GM12892 (cell line): ENCODE data around the gene LEMD2.

ENCODE experiments used
- POLR2A ChIP-seq: IDR thresholded peaks from 2 replicates; pipeline ENCODE4 v1.6.1; 2011; ENCODE audit warnings: low read depth, low read length, control low read depth
- POLR2AphosphoS5 ChIP-seq: IDR thresholded peaks from 2 replicates; pipeline ENCODE4 v1.6.1; 2011; ENCODE audit warnings: low read depth, low read length, control low read depth
- TAF1 ChIP-seq: IDR thresholded peaks from 2 replicates; pipeline ENCODE4 v1.6.1; 2011; ENCODE audit warnings: low read depth, mild to moderate bottlenecking, control low read depth, low read length, borderline replicate concordance

- TF ChIP-seq POLR2AphosphoS5 (no peak), POLR2A (no peak), TAF1 (no peak)
Observed at GRCh38 chr6:33759887-33760629, 28.9 kb downstream of the LEMD2 start.
